ENCODE measurements around the gene GMNN.

Gene GMNN

GRCh38 chr6:24777227-24777626 lies 2.5 kb downstream of the GMNN start:
- DNase-seq (ENCODE audit: low read depth), result no peak
- H3K4me3 ChIP-seq (ENCODE audit: low read length), result peak overlapping the region; percentile 100
- no peak for TF ChIP-seq CTCF (IDR thresholded peaks at IDR 0.05; ENCODE audit: insufficient read depth, low read depth, low read length, missing control alignments)

GRCh38 chr6:24778121-24778520 lies 3.4 kb downstream of the GMNN start:
- DNase-seq (ENCODE audit: low read depth), result no peak
- H3K4me3 ChIP-seq (ENCODE audit: low read length), result no peak overlapping the region
- no peak for TF ChIP-seq CTCF (IDR thresholded peaks at IDR 0.05; ENCODE audit: insufficient read depth, low read depth, low read length, missing control alignments)

GRCh38 chr6:24778878-24779277 lies 4.1 kb downstream of the GMNN start:
- H3K4me3 ChIP-seq (ENCODE audit: low read length), result no peak overlapping the region
- DNase-seq (ENCODE audit: low read depth), result no peak
- TF ChIP-seq CTCF (IDR thresholded peaks at IDR 0.05; ENCODE audit: insufficient read depth, low read depth, low read length, missing control alignments), result no peak

- DNase-seq (ENCODE audit: low read depth), result peak; percentile 8
- no peak for TF ChIP-seq CTCF (IDR thresholded peaks at IDR 0.05; ENCODE audit: insufficient read depth, low read depth, low read length, missing control alignments)
- H3K4me3 ChIP-seq (ENCODE audit: low read length), result no peak overlapping the region
Observed at GRCh38 chr6:24779416-24780016, 4.8 kb downstream of the GMNN start.

GRCh38 chr6:24780206-24780605 lies 5.5 kb downstream of the GMNN start:
- DNase-seq (ENCODE audit: low read depth), result no peak
- H3K4me3 ChIP-seq (ENCODE audit: low read length), result no peak overlapping the region
- no peak for TF ChIP-seq CTCF (IDR thresholded peaks at IDR 0.05; ENCODE audit: insufficient read depth, low read depth, low read length, missing control alignments)

GRCh38 chr6:24788031-24788665 lies 13.4 kb downstream of the GMNN start:
- no peak for TF ChIP-seq CTCF (IDR thresholded peaks at IDR 0.05; ENCODE audit: insufficient read depth, low read depth, low read length, missing control alignments)
- H3K4me3 ChIP-seq (ENCODE audit: low read length), result no peak overlapping the region
- peak; percentile 23 for DNase-seq (ENCODE audit: low read depth)

GRCh38 chr6:24795106-24795505 lies 20.4 kb downstream of the GMNN start:
- no peak for TF ChIP-seq CTCF (IDR thresholded peaks at IDR 0.05; ENCODE audit: insufficient read depth, low read depth, low read length, missing control alignments)
- DNase-seq (ENCODE audit: low read depth), result no peak
- H3K4me3 ChIP-seq (ENCODE audit: low read length), result no peak overlapping the region
